OCI-LY3 (cell line): ENCODE measurements around the gene MOGAT3.

Experiments
- EZH2phosphoT487 ChIP-seq: fragments of 200-600 bp; shearing (Covaris generic); IDR thresholded peaks from 2 replicates; pipeline ENCODE4 v1.6.1; 2018; ENCODE audit warnings: antibody characterized with exemption, mixed run types, low read depth
- TF ChIP-seq, protein P1 (sequence below): fragments of 200-600, 300-600 bp; sonication (generic); IDR thresholded peaks from 2 replicates; pipeline ENCODE4 v1.5.1; 2014; ENCODE audit warnings: antibody characterized with exemption, low read length, low read depth

DNA sequence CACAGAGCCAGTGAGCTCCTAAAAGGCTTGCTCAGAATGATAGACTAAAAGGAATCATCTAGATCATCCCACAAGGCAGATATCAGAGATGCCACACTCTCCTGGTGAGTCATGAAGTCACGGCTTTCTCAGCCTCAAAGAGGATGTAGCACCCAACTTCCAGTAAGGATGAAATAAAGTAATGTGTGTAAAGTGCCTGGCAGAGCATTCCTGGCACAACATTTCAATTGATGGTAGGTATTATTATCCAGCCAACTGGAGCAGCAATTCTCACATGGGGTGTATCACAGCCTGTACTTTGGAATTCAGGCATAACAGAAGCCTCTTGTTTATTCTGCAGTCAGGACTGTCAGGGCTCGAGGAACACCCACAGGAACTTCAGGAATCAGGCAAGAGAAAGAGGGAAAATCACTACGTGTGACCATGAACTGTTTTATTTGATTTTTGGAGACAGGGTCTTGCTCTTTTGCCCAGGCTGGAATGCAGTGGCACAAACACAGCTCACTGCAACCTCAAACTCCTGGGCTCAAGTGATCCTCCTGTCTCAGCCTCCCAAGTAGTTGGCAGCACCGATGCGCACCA lies 15.5 kb downstream of the MOGAT3 start:
- TF ChIP-seq, protein P1, sequence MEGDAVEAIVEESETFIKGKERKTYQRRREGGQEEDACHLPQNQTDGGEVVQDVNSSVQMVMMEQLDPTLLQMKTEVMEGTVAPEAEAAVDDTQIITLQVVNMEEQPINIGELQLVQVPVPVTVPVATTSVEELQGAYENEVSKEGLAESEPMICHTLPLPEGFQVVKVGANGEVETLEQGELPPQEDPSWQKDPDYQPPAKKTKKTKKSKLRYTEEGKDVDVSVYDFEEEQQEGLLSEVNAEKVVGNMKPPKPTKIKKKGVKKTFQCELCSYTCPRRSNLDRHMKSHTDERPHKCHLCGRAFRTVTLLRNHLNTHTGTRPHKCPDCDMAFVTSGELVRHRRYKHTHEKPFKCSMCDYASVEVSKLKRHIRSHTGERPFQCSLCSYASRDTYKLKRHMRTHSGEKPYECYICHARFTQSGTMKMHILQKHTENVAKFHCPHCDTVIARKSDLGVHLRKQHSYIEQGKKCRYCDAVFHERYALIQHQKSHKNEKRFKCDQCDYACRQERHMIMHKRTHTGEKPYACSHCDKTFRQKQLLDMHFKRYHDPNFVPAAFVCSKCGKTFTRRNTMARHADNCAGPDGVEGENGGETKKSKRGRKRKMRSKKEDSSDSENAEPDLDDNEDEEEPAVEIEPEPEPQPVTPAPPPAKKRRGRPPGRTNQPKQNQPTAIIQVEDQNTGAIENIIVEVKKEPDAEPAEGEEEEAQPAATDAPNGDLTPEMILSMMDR: no peak
- TF ChIP-seq EZH2phosphoT487: no peak
